Activated T-cell treated with anti-CD3 and anti-CD28 coated beads, Interleukin-2, amount 50 U/mL, for 1 hour (primary cell): Measurements from ENCODE around the gene MSANTD1.

Experiments
- DNase-seq: peaks from one replicate; pipeline ENCODE4 v3.0.0-alpha.2; 2020

Gene MSANTD1

GRCh38 chr4:3304831-3305609 lies 56.1 kb downstream of the MSANTD1 start:
- no peak for DNase-seq

GRCh38 chr4:3305610-3306371 lies 56.8 kb downstream of the MSANTD1 start:
- no peak for DNase-seq
